Osteocyte (in vitro differentiated cells): Measurements from ENCODE around the gene TGFBR1. TPM values are rescaled to one million over a fixed set of nuclear protein-coding genes. Genes with fewer than 3 reads are reported as not detected.

Experiments
- DNase-seq: peaks from one replicate; pipeline ENCODE4 v3.0.0; 2021; ENCODE audit warnings: mixed read lengths; ENCODE audit not compliant: unreplicated experiment; ENCODE audit errors: extremely low spot score
- H3K27ac Mint-ChIP-seq: one replicate; pipeline ENCODE4 v1.8.0; 2021; ENCODE audit warnings: mild to moderate bottlenecking, mixed read lengths; ENCODE audit not compliant: unreplicated experiment
- H3K27me3 Mint-ChIP-seq: one replicate; pipeline ENCODE4 v1.8.0; 2021; ENCODE audit warnings: mixed read lengths; ENCODE audit not compliant: unreplicated experiment
- H3K36me3 Mint-ChIP-seq: one replicate; pipeline ENCODE4 v1.8.0; 2021; ENCODE audit warnings: mixed read lengths; ENCODE audit not compliant: unreplicated experiment
- H3K4me1 Mint-ChIP-seq: one replicate; pipeline ENCODE4 v1.8.0; 2021; ENCODE audit warnings: mixed read lengths; ENCODE audit not compliant: unreplicated experiment
- H3K4me3 Mint-ChIP-seq: one replicate; pipeline ENCODE4 v1.8.0; 2021; ENCODE audit warnings: mild to moderate bottlenecking, moderate library complexity, mixed read lengths; ENCODE audit not compliant: unreplicated experiment
- H3K9me3 Mint-ChIP-seq: one replicate; pipeline ENCODE4 v1.8.0; 2021; ENCODE audit warnings: mixed read lengths; ENCODE audit not compliant: unreplicated experiment
- CTCF ChIP-seq: fragments of 200-600 bp; sonication (generic); IDR thresholded peaks from 2 replicates; pipeline ENCODE4 v1.5.0; 2021; ENCODE audit warnings: antibody characterized with exemption, mild to moderate bottlenecking, moderate library complexity
- total RNA-seq: library from RNA; stranded (reverse); gene quantifications from 2 replicates; pipeline ENCODE4 v1.2.1, GENCODE V29; 2021

The TGFBR1 gene
- total RNA-seq, 1 donor from 2014 or later, result 56.7 TPM

GRCh38 chr9:99169982-99170761, 65.3 kb downstream of the TGFBR1 start:
- no peak overlapping the region for H3K4me3 Mint-ChIP-seq
- DNase-seq, result no peak
- H3K9me3 Mint-ChIP-seq, result no peaks in the 10 kb centered on the region
- peaks cover 66% of the 10 kb centered on the region for H3K27me3 Mint-ChIP-seq
- H3K4me1 Mint-ChIP-seq, result peaks cover 2% of the 10 kb centered on the region
- no peaks in the 10 kb centered on the region for H3K36me3 Mint-ChIP-seq
- no peak overlapping the region for H3K27ac Mint-ChIP-seq
- TF ChIP-seq CTCF, result no peak

GRCh38 chr9:99171225-99172123, 66.6 kb downstream of the TGFBR1 start:
- Mint-ChIP-seq H3K9me3 (no peaks in the 10 kb centered on the region), H3K4me3 (no peak overlapping the region), H3K4me1 (peaks cover 2% of the 10 kb centered on the region), H3K27ac (no peak overlapping the region), H3K27me3 (peaks cover 55% of the 10 kb centered on the region), H3K36me3 (no peaks in the 10 kb centered on the region)
- no peak for DNase-seq
- TF ChIP-seq CTCF, result no peak

- H3K36me3 Mint-ChIP-seq, result no peaks in the 10 kb centered on the region
- H3K4me1 Mint-ChIP-seq, result peaks cover 2% of the 10 kb centered on the region
- no peak for DNase-seq
- H3K4me3 Mint-ChIP-seq, result no peak overlapping the region
- H3K27ac Mint-ChIP-seq, result no peak overlapping the region
- peaks cover 53% of the 10 kb centered on the region for H3K27me3 Mint-ChIP-seq
- no peak for TF ChIP-seq CTCF
- H3K9me3 Mint-ChIP-seq, result no peaks in the 10 kb centered on the region
These were observed 67.5 kb downstream of the TGFBR1 start for GRCh38 chr9:99172124-99173091.

GRCh38 chr9:99173570-99174504, 68.9 kb downstream of the TGFBR1 start:
- no peak overlapping the region for H3K27ac Mint-ChIP-seq
- H3K4me1 Mint-ChIP-seq, result peaks cover 2% of the 10 kb centered on the region
- peaks cover 42% of the 10 kb centered on the region for H3K27me3 Mint-ChIP-seq
- no peak overlapping the region for H3K4me3 Mint-ChIP-seq
- no peaks in the 10 kb centered on the region for H3K36me3 Mint-ChIP-seq
- no peak for TF ChIP-seq CTCF
- DNase-seq, result no peak
- H3K9me3 Mint-ChIP-seq, result no peaks in the 10 kb centered on the region
